ENCODE data around the gene FLYWCH2. TPM values are rescaled to one million over a fixed set of nuclear protein-coding genes. Genes with fewer than 3 reads are reported as not detected.

The FLYWCH2 gene
- total RNA-seq, 1 experiment from 2014 or later: 16.5 TPM

- Histone ChIP-seq H4K20me1 (ENCODE audit: control insufficient read depth, insufficient read depth, insufficient read length) (no peaks in the 10 kb centered on the region), H3K14ac (ENCODE audit: insufficient read depth, low read length) (no peak overlapping the region), H3K9ac (ENCODE audit: extremely low read depth, insufficient read length, low read length) (no peak overlapping the region), H3K23ac (ENCODE audit: insufficient read length, low read depth, low read length) (no peak overlapping the region), H4K8ac (replicated peaks; ENCODE audit: insufficient read length, low read depth, low read length) (no peak overlapping the region), H2AK5ac (ENCODE audit: insufficient read length, low read length) (no peak overlapping the region), H3T11ph (ENCODE audit: low read length) (no peak overlapping the region), H3K56ac (ENCODE audit: insufficient read length, low read depth, low read length) (no peak overlapping the region), H3K9me3 (ENCODE audit: control insufficient read depth, low read depth, low read length) (no peaks in the 10 kb centered on the region), H3K4me2 (ENCODE audit: insufficient read depth, insufficient read length, low read length) (no peak overlapping the region), H2AFZ (ENCODE audit: low read length) (no peak overlapping the region), H3K27me3 (ENCODE audit: insufficient read depth, low read length) (no peaks in the 10 kb centered on the region), H3K79me1 (ENCODE audit: insufficient read depth, low read depth, low read length, poor library complexity, severe bottlenecking) (no peaks in the 10 kb centered on the region), H3K4ac (ENCODE audit: low read depth, low read length) (no peak overlapping the region), H3K18ac (ENCODE audit: insufficient read length, low read depth, low read length) (no peak overlapping the region), H2BK20ac (ENCODE audit: low read depth, low read length, poor library complexity, severe bottlenecking) (no peak overlapping the region), H2BK5ac (ENCODE audit: insufficient read length, low read length) (no peak overlapping the region), H3K23me2 (ENCODE audit: insufficient read length, low read depth, low read length, poor library complexity, severe bottlenecking) (peaks cover 5% of the 10 kb centered on the region), H4K91ac (ENCODE audit: insufficient read length, low read depth, low read length) (no peak overlapping the region), H2BK15ac (ENCODE audit: low read depth, low read length) (no peak overlapping the region), H4K5ac (ENCODE audit: insufficient read length, low read depth, low read length) (no peak overlapping the region), H2BK120ac (ENCODE audit: low read depth, low read length, poor library complexity, severe bottlenecking) (no peak overlapping the region), H2BK12ac (ENCODE audit: insufficient read length, low read depth, low read length) (no peak overlapping the region), H3K27ac (ENCODE audit: insufficient read length, low read depth, low read length) (no peak overlapping the region), H3K79me2 (ENCODE audit: insufficient read depth, low read length) (no peaks in the 10 kb centered on the region), H3K4me1 (ENCODE audit: insufficient read depth, low read length) (no peaks in the 10 kb centered on the region; the same call in 1 of the 2 replicates)
- peaks cover 16 to 22% of the 10 kb centered on the region in 2 experiments for H3K9me3 Mint-ChIP-seq
- no peak for TF ChIP-seq CTCF (conservative IDR thresholded peaks at IDR 0.05)
- H3K4me3 Mint-ChIP-seq: 0 out of 5 replicates have a peak overlapping the region, but pooled peaks of 1 of the 2 experiments have one; percentile 38
- peak; percentile 80 for DNase-seq
- peaks cover 5 to 7% of the 10 kb centered on the region in 2 experiments; a peak in 3 of 4 replicates for H3K4me1 Mint-ChIP-seq
- peaks cover 27% of the 10 kb centered on the region for H3K27me3 Mint-ChIP-seq (ENCODE audit: low read depth)
- H3K36me3 Mint-ChIP-seq (ENCODE audit: insufficient read depth in 1 of 3, low read depth in 3 of 3): peaks cover 0 to 11% (median 10%) of the 10 kb centered on the region in 3 experiments
- no CpG with 5 or more reads among the region's 14 CpGs for whole genome bisulfite sequencing (ENCODE audit: extremely low coverage, insufficient read length, low lambda C conversion rate)
- H3K27ac Mint-ChIP-seq: no peak overlapping the region
Observed at GRCh38 chr16:2856061-2856670, 26.8 kb upstream of the FLYWCH2 start.

Measured in H9 (cell line).